ENCODE results near the gene PITX1.

GRCh38 chr5:135051399-135051798 lies 17.4 kb upstream of the PITX1 start:
- TF ChIP-seq CREM (IDR thresholded peaks at IDR 0.05): no peak
- no peak for TF ChIP-seq CREM (CRISPR knock-in tag; IDR thresholded peaks at IDR 0.05)
- no peak for TF ChIP-seq KDM6A (CRISPR knock-in tag; IDR thresholded peaks at IDR 0.05; ENCODE audit: low read depth)
- TF ChIP-seq RBAK (CRISPR knock-in tag; IDR thresholded peaks at IDR 0.05): no peak
- no peak for TF ChIP-seq ZFX (CRISPR knock-in tag; IDR thresholded peaks at IDR 0.05; ENCODE audit: low read depth)
- no peak for TF ChIP-seq EP300 (IDR thresholded peaks at IDR 0.05; ENCODE audit: low read depth in 2 of 2, low read length in 2 of 2)
- TF ChIP-seq EP300 (CRISPR knock-in tag; IDR thresholded peaks at IDR 0.05; ENCODE audit: borderline replicate concordance): no peak
- no peak for TF ChIP-seq KAT2B (IDR thresholded peaks at IDR 0.05; ENCODE audit: borderline replicate concordance, low read depth, low read length)
- no peak for TF ChIP-seq TFDP2 (CRISPR knock-in tag; IDR thresholded peaks at IDR 0.05)
- TF ChIP-seq CTCF (CRISPR knock-in tag; IDR thresholded peaks at IDR 0.05): no peak
- TF ChIP-seq ZNF101 (CRISPR knock-in tag; IDR thresholded peaks at IDR 0.05; ENCODE audit: borderline replicate concordance, low read depth): no peak
- no peak for TF ChIP-seq ZBTB25 (CRISPR knock-in tag; IDR thresholded peaks at IDR 0.05)
- TF ChIP-seq ZNF460 (CRISPR knock-in tag; IDR thresholded peaks at IDR 0.05; ENCODE audit: borderline replicate concordance): no peak
